GM23338 (cell line): ENCODE results near the gene ATP10A. TPM values are rescaled to one million over a fixed set of nuclear protein-coding genes. Genes with fewer than 3 reads are reported as not detected.

Experiments
- ATAC-seq: fragments of 200-7000 bp; cut with Tn5 transposase; 3 replicates; pipeline ENCODE4 v1.9.1; 2020
- DNase-seq: peaks from one replicate; pipeline ENCODE4 v3.0.0-alpha.2; 2015; ENCODE audit warnings: low spot score
- H2AFZ ChIP-seq: fragments of 200-600 bp; sonication (generic); 2 replicates; pipeline ENCODE4 v1.8.0; 2016; ENCODE audit warnings: antibody characterized with exemption, mild to moderate bottlenecking, moderate library complexity
- H3F3A ChIP-seq: fragments of 200-600 bp; sonication (generic); replicated peaks from 2 replicates; pipeline ENCODE4 v1.8.0; 2017; ENCODE audit warnings: antibody characterized with exemption, mixed run types, low read depth
- H3K27ac ChIP-seq: fragments of 200-600 bp; sonication (generic); 2 replicates; pipeline ENCODE4 v1.6.1; 2016; ENCODE audit warnings: low read depth
- H3K27me3 ChIP-seq: fragments of 200-600 bp; sonication (generic); 2 replicates; pipeline ENCODE4 v1.8.0; 2016; ENCODE audit warnings: mild to moderate bottlenecking, mixed run types, moderate library complexity; ENCODE audit not compliant: insufficient read depth
- H3K36me3 ChIP-seq: fragments of 200-600 bp; sonication (generic); 2 replicates; pipeline ENCODE4 v1.8.0; 2016; ENCODE audit warnings: mild to moderate bottlenecking; ENCODE audit not compliant: insufficient read depth
- H3K4me1 ChIP-seq: fragments of 200-600 bp; sonication (generic); 2 replicates; pipeline ENCODE4 v1.8.0; 2016; ENCODE audit warnings: mild to moderate bottlenecking, moderate library complexity; ENCODE audit not compliant: insufficient read depth
- H3K4me2 ChIP-seq: fragments of 200-600 bp; sonication (generic); 2 replicates; pipeline ENCODE4 v1.7.1; 2017; ENCODE audit warnings: mixed run types
- H3K4me3 ChIP-seq: fragments of 200-600 bp; sonication (generic); 2 replicates; pipeline ENCODE4 v1.6.1; 2016; ENCODE audit warnings: mixed run types
- H3K79me2 ChIP-seq: fragments of 200-600 bp; sonication (generic); replicated peaks from 2 replicates; pipeline ENCODE4 v1.8.0; 2017; ENCODE audit warnings: mild to moderate bottlenecking; ENCODE audit not compliant: insufficient read depth
- H3K9me2 ChIP-seq: fragments of 200-600 bp; sonication (generic); 2 replicates; pipeline ENCODE4 v1.8.0; 2017; ENCODE audit not compliant: insufficient read depth
- H4K20me1 ChIP-seq: fragments of 200-600 bp; sonication (generic); replicated peaks from 2 replicates; pipeline ENCODE4 v1.8.0; 2017; ENCODE audit warnings: mild to moderate bottlenecking; ENCODE audit not compliant: insufficient read depth
- H3K27ac Mint-ChIP-seq: 2 replicates; pipeline ENCODE4 v1.8.0; 2020; ENCODE audit warnings: inconsistent platforms, mild to moderate bottlenecking, moderate library complexity, mixed read lengths
- H3K27me3 Mint-ChIP-seq: 3 replicates; pipeline ENCODE4 v1.8.0; 2022; ENCODE audit warnings: low read depth, mild to moderate bottlenecking, moderate library complexity, mixed read lengths, inconsistent platforms; ENCODE audit not compliant: insufficient read depth, poor library complexity
- H3K36me3 Mint-ChIP-seq: 3 replicates; pipeline ENCODE4 v1.8.0; 2021; ENCODE audit warnings: low read depth, mild to moderate bottlenecking, inconsistent platforms, moderate library complexity, mixed read lengths
- H3K4me1 Mint-ChIP-seq: 3 replicates; pipeline ENCODE4 v1.8.0; 2020; ENCODE audit warnings: mild to moderate bottlenecking, inconsistent platforms, mixed read lengths
- H3K4me3 Mint-ChIP-seq: 3 replicates; pipeline ENCODE4 v1.8.0; 2021; ENCODE audit warnings: moderate library complexity, mild to moderate bottlenecking, inconsistent platforms, mixed read lengths
- H3K9me3 Mint-ChIP-seq: 3 replicates; pipeline ENCODE4 v1.8.0; 2020; ENCODE audit warnings: moderate library complexity, mild to moderate bottlenecking, inconsistent platforms, mixed read lengths
- CREB1 ChIP-seq: fragments of 250-450 bp; sonication (Bioruptor Pico); IDR thresholded peaks from 2 replicates; pipeline ENCODE4 v1.5.0; 2020; ENCODE audit warnings: low read depth, mild to moderate bottlenecking, moderate library complexity
- CTCF ChIP-seq, 2 experiments: fragments of 200-600 bp in 1 of 2; sonication (generic) in 1 of 2; conservative IDR thresholded peaks; 2 replicates each; pipeline versions ENCODE4 v1.5.1 to v1.6.1; 2016 to 2017; ENCODE audit warnings: antibody characterized with exemption in 2 of 2, low read depth in 2 of 2, mild to moderate bottlenecking in 2 of 2, moderate library complexity in 1 of 2
- ETS1 ChIP-seq: IDR thresholded peaks from 2 replicates; pipeline ENCODE4 v1.6.1; 2016; ENCODE audit warnings: antibody characterized with exemption
- EZH2 ChIP-seq: fragments of 200-600 bp; sonication (generic); IDR thresholded peaks from one replicate; pipeline ENCODE4 v1.8.0; 2017; ENCODE audit warnings: antibody characterized with exemption, mild to moderate bottlenecking, low read depth; ENCODE audit not compliant: unreplicated experiment
- EZH2phosphoT487 ChIP-seq: fragments of 200-600 bp; sonication (generic); IDR thresholded peaks from one replicate; pipeline ENCODE4 v1.8.1; 2018; ENCODE audit warnings: antibody characterized with exemption; ENCODE audit not compliant: unreplicated experiment
- JUNB ChIP-seq: IDR thresholded peaks from one replicate; pipeline ENCODE4 v1.6.1; 2016; ENCODE audit warnings: antibody characterized with exemption; ENCODE audit not compliant: unreplicated experiment
- NANOG ChIP-seq: IDR thresholded peaks from 2 replicates; pipeline ENCODE4 v1.6.1; 2016; ENCODE audit warnings: antibody characterized with exemption, borderline replicate concordance
- POLR2AphosphoS5 ChIP-seq: IDR thresholded peaks from 2 replicates; pipeline ENCODE4 v1.6.1; 2016; ENCODE audit warnings: antibody characterized with exemption, low read depth
- REST ChIP-seq: IDR thresholded peaks from one replicate; pipeline ENCODE4 v1.6.1; 2018; ENCODE audit warnings: antibody characterized with exemption; ENCODE audit not compliant: unreplicated experiment
- STAT1 ChIP-seq: IDR thresholded peaks from one replicate; pipeline ENCODE4 v1.6.1; 2016; ENCODE audit warnings: antibody characterized with exemption; ENCODE audit not compliant: unreplicated experiment
- ZNF114 ChIP-seq: fragments of 250-450 bp; sonication (Bioruptor Pico); IDR thresholded peaks from 2 replicates; pipeline ENCODE4 v1.5.0; 2020; ENCODE audit warnings: mild to moderate bottlenecking, moderate library complexity
- ZNF331 ChIP-seq: fragments of 250-450 bp; sonication (Bioruptor Pico); IDR thresholded peaks from 2 replicates; pipeline ENCODE4 v1.5.0; 2020; ENCODE audit warnings: low read depth, mild to moderate bottlenecking, moderate library complexity
- ZNF462 ChIP-seq: fragments of 250-450 bp; sonication (Bioruptor Pico); IDR thresholded peaks from 2 replicates; pipeline ENCODE4 v1.5.0; 2020; ENCODE audit warnings: mild to moderate bottlenecking, moderate library complexity
- polyA plus RNA-seq: library from polyadenylated mRNA; unstranded; fragments of >200 nt; fragmentation: Nextera tagmentation; extraction: Ambion mirVana; gene quantifications from 2 replicates; pipeline ENCODE4 v1.2.1, GENCODE V29; 2016
- total RNA-seq: library from RNA; depleted of rRNA; stranded (reverse); fragments of >200 nt; shearing (Covaris generic); gene quantifications from 2 replicates; pipeline ENCODE4 v1.2.3, GENCODE V29; 2014

The ATP10A gene
- total and polyA plus RNA-seq, 2 experiments from 2014 or later: 0.36 to 5.6 TPM

- no peak for ATAC-seq
- no peak for DNase-seq
- H3K36me3 Mint-ChIP-seq: no peaks in the 10 kb centered on the region
- H2AFZ ChIP-seq: no peak overlapping the region
- no peak overlapping the region for H3K4me2 ChIP-seq
- H3K4me1 ChIP-seq: no peaks in the 10 kb centered on the region
- no peak for TF ChIP-seq NANOG
- no peak for TF ChIP-seq ZNF114 (CRISPR knock-in tag)
- no peak for TF ChIP-seq STAT1
- TF ChIP-seq CREB1 (CRISPR knock-in tag): no peak
- TF ChIP-seq ZNF462 (CRISPR knock-in tag): no peak
- TF ChIP-seq REST: no peak
- TF ChIP-seq EZH2phosphoT487: no peak
- no peak for TF ChIP-seq EZH2
- TF ChIP-seq ZNF331 (CRISPR knock-in tag): no peak
- TF ChIP-seq CTCF (conservative IDR thresholded peaks at IDR 0.05; ENCODE audit: low read depth in 2 of 2): no peak
- TF ChIP-seq JUNB: no peak
- TF ChIP-seq POLR2AphosphoS5: no peak
- TF ChIP-seq ETS1: no peak
- H3K79me2 ChIP-seq: no peaks in the 10 kb centered on the region
- H3K27ac Mint-ChIP-seq: no peak overlapping the region
- H3K4me3 Mint-ChIP-seq: no peak overlapping the region
- no peaks in the 10 kb centered on the region for H3K9me2 ChIP-seq
- no peaks in the 10 kb centered on the region for H3K9me3 Mint-ChIP-seq
- H3F3A ChIP-seq: no peaks in the 10 kb centered on the region
- H3K36me3 ChIP-seq: no peaks in the 10 kb centered on the region
- H3K27me3 ChIP-seq: no peaks in the 10 kb centered on the region
- H3K4me3 ChIP-seq: no peak overlapping the region
- peaks cover 3% of the 10 kb centered on the region for H3K27me3 Mint-ChIP-seq
- no peak overlapping the region for H3K27ac ChIP-seq
- H4K20me1 ChIP-seq: no peaks in the 10 kb centered on the region
- H3K4me1 Mint-ChIP-seq: no peaks in the 10 kb centered on the region
Observed at GRCh38 chr15:25838191-25838870, 24.8 kb downstream of the ATP10A start.
